HG02981 (cell line): ENCODE data around the gene CLSTN1.

Experiments used
- ATAC-seq: cut with Tn5 transposase; IDR thresholded peaks from one replicate; pipeline ENCODE4 v1.9.1; 2021; ENCODE audit warnings: mild to moderate bottlenecking, moderate library complexity; ENCODE audit not compliant: unreplicated experiment

The CLSTN1 gene

GRCh38 chr1:9823943-9824701, at the start of gene CLSTN1:
TSS of gene CLSTN1 (minus strand) at chr1:9823965. CDS start at chr1:9823733, 232 bp downstream.
- ATAC-seq: peak; percentile 68

GRCh38 chr1:9873385-9873784, 49.6 kb upstream of the CLSTN1 start:
- no peak for ATAC-seq

GRCh38 chr1:9872430-9873165, 48.8 kb upstream of the CLSTN1 start:
- ATAC-seq: no peak

GRCh38 chr1:9871707-9872425, 48.1 kb upstream of the CLSTN1 start:
- ATAC-seq: no peak

GRCh38 chr1:9871021-9871420, 47.3 kb upstream of the CLSTN1 start:
- ATAC-seq: no peak

GRCh38 chr1:9870572-9870971, 46.8 kb upstream of the CLSTN1 start:
- ATAC-seq: no peak

GRCh38 chr1:9869831-9870251, 46.1 kb upstream of the CLSTN1 start:
- no peak for ATAC-seq

DNA sequence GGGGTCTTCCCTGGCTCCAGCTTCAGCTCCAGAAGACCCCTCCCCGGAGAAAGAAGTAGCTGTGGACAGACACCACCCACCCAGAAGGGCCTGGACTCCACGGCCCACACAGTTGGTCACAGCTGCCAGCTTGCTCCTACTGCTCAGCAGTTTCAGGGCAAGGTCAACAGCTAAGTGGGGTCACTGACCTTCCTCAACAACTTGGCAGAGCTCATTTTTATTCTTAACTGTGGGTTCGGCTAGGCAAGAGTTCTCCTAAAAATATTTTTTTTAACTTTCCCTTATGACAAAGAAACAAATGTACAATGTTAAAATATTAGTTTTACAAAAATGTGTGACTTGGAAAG, 44.5 kb upstream of the CLSTN1 start:
- no peak for ATAC-seq

DNA sequence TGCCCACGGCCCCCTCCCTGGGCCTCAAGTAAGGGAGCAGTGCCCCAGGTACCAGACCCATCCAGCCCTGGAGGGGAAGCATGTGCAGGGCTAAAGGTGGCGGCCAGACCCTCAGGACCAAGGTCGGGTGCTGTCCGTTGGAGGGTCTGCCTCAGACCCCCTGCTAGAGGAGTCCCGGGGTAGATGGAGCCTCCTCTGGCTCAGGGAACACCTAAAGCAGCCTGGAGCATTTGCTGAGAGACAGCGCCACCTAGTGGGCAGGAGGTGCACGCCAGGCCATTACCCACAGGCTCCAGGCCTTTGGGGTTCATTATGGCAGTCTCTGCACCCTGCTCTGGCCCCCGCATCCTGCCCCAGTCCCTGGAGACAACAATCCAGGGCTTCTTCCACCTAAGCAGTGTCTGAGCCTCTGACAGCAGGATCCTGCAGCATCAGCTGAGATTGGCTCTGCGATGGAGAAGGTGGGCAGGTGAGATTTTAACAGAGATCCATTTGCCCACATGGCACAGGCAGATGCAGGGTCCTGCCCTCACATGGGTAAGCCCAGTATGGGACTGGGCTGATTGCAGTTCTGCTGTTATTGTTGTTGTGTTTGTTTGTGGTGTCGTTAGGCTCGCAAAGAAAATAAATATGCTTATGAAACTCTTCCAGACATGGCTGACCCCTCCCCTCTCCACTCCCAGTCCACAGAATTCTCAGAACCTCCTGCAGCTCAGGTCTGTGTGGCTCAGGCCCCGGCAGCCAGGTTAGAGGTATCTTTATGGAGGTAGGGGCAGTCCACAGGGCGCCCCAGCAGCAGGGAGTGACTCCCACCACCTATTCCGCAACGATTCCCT, 43.9 kb upstream of the CLSTN1 start:
- ATAC-seq: no peak

DNA sequence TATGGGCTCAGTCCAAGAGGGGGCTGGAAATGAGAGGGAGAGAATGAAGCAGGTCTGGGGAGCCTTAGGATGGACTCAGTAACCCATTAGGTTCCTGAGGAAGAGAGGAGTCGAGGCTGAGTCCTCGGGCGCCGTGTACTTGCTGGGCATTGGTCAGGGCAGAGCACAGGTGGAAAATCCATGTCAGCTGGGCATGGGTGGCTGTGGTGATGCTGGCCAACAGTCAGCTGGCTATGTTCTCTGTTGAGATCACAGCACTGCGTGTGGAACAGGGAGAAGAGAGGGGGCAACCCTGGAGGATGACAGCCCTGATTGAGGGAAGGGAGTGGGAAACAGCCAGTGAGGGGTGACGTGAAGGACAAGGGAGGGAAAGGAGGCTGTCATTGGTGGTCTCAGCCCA, 43.1 kb upstream of the CLSTN1 start:
- ATAC-seq: no peak

- ATAC-seq: no peak
Observed at GRCh38 chr1:9865724-9866123, 42.0 kb upstream of the CLSTN1 start.

GRCh38 chr1:9863371-9863770, 39.6 kb upstream of the CLSTN1 start:
- ATAC-seq: no peak

- no peak for ATAC-seq
Observed at GRCh38 chr1:9861360-9861759, 37.6 kb upstream of the CLSTN1 start.

DNA sequence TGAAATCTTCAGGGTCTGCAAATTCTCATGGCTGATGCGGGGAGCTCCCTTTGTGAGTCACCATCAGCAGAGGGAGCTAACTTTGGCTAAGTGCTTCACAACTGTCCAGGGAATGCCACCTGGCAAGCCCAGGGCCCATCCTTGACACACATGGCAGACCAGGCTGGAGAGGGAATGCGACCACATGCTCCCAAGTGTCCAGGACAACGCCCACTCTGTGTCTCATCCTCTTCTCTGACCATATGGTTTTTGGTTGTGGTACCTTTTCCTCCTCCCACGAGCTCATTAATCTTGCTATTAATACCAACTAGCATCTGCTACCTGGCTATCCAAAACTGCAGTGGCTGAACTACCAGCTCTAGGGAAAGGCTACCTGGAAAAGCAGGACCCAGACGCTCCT, 37.1 kb upstream of the CLSTN1 start:
- no peak for ATAC-seq

- no peak for ATAC-seq
Observed at GRCh38 chr1:9859281-9860014, 35.7 kb upstream of the CLSTN1 start.

DNA sequence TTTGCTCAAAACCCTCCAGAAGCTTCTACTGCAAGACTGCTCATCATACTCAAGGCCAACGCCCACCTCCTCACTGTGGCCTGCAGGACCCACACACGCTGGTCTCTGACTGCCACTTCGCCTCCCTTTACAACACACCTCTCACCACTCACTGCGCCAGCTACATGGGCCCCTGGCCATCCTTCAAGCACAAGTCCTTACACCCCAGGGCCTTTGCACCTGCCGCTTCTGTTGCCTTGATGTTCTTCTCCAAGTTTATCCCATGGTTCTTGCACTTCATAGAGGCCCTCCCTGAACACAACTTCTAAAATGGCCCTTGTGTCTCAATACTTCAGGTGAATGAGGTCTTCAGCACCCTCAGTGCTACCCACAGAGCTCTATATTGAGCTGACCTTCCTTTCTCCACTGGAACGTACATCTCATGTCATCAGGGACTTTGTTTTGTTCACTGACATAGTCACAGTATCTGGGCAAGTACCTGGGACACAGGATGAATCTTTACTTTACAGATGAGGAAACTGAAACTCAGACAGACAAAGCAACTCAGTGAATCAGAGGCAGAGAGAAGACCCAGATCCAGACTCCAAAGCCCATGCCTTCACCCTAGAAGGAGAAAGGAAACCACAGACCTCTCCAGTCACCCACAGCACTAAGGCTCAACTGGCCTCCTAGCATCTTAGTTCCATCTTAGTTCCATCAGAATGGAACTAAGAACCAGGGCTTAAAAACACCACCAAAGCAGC, 34.7 kb upstream of the CLSTN1 start:
- no peak for ATAC-seq

DNA sequence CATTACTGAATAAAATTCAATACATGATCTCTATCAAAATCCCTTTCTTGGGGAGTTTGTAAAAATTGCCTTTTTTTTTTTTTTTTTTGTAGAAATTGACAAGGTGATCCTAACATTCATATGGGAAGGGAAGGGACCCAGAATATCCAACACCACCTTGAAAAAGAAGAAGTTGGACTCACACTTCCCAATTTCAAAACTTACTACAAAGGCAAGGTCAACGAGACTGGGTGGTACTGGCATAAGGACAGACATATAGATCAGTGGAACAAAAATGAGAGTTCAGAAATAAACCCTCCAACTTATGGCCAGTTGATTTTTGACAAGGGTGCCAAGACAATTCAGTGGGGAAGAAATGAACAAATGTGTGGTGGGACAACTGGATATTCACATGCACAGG, 31.4 kb upstream of the CLSTN1 start:
- no peak for ATAC-seq

- ATAC-seq: no peak
Observed at GRCh38 chr1:9853249-9853595, 29.5 kb upstream of the CLSTN1 start.

- ATAC-seq: no peak
Observed at GRCh38 chr1:9852410-9853248, 28.9 kb upstream of the CLSTN1 start.
